GM18861 (cell line): ENCODE data around the gene SPATA24.
"Not testable (repeated sequence)": the region's sequence is repeated elsewhere in the genome, so short reads cannot be mapped to it uniquely, and the experiment has no call there.

ENCODE experiments used
- ATAC-seq: cut with Tn5 transposase; IDR thresholded peaks from one replicate; pipeline ENCODE4 v1.9.1; 2021; ENCODE audit not compliant: unreplicated experiment

The SPATA24 gene

DNA sequence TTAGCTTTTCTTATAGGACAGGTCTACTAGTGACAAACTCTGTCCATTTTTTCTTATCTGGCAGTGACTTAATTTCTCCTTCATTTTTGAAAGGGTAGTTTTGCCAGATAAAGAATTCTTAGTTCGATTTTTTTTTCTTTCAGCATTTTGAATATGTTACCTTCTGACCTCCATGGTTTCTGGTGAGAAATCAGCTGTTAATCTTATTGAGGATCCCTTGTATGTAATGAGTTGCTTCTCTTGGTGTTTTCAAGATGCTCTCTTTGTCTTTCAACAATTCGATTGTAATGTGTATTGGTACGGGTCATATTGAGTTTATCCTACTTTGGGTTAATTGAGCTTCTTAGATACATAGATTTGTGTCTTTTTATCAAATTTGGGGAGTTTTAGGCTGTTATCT is 49.7 kb downstream of the SPATA24 start:
- ATAC-seq, result no peak

DNA sequence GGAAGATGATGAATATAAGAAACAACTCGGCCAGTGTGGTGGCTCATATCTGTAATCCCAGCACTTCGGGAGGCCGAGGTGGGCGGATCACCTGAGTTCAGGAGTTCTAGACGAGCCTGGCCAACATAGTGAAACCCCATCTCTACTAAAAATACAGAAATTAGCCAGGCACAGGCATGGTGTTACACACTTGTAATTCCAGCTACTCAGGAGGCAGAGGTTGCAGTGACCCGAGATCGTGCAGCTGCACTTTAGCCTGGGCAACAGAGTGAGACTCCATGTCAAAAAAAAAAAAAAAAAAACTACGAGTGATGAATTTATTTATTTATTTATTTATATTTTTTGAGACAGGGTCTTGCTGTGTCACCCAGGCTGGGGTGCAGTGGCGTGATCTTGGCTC is 56.0 kb downstream of the SPATA24 start:
- ATAC-seq, result not testable (repeated sequence)
